Measurements from ENCODE around the gene MEPCE.

The MEPCE gene

DNA sequence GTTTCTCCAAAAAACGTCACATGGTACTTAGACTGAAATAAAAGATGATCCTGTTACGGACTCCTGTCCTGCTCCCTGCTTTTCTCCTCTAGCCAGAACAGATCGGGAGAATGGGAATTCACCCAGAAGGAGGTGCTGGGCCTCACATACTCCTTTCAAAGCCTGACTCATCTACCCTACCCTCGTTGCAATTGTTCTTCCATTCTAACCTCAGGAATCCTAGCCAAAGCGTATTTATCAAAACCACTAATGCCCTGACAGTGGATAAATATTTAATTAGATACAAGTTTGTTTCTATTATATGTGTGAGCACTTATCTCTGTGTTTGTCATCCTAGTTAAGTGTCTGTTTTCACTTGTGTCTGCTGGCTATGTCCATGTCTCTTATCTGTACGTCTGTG lies 22.9 kb upstream of the MEPCE start:
- Histone ChIP-seq H3K36me3 (ENCODE audit: control insufficient read depth, insufficient read depth, low read length) (no peaks in the 10 kb centered on the region), H3K9ac (no peak overlapping the region), H3K4me3 (ENCODE audit: low read depth, low read length) (no peak overlapping the region), H2AFZ (no peak overlapping the region), H3K4me1 (no peaks in the 10 kb centered on the region), H3K4me2 (ENCODE audit: low read length) (no peak overlapping the region), H3K27me3 (ENCODE audit: control insufficient read depth, insufficient read depth, low read length) (no peaks in the 10 kb centered on the region), H3K9me3 (ENCODE audit: control insufficient read depth, low read length) (no peaks in the 10 kb centered on the region), H3K79me2 (no peaks in the 10 kb centered on the region), H3K27ac (no peak overlapping the region)
- TF ChIP-seq, protein P1, sequence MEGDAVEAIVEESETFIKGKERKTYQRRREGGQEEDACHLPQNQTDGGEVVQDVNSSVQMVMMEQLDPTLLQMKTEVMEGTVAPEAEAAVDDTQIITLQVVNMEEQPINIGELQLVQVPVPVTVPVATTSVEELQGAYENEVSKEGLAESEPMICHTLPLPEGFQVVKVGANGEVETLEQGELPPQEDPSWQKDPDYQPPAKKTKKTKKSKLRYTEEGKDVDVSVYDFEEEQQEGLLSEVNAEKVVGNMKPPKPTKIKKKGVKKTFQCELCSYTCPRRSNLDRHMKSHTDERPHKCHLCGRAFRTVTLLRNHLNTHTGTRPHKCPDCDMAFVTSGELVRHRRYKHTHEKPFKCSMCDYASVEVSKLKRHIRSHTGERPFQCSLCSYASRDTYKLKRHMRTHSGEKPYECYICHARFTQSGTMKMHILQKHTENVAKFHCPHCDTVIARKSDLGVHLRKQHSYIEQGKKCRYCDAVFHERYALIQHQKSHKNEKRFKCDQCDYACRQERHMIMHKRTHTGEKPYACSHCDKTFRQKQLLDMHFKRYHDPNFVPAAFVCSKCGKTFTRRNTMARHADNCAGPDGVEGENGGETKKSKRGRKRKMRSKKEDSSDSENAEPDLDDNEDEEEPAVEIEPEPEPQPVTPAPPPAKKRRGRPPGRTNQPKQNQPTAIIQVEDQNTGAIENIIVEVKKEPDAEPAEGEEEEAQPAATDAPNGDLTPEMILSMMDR (IDR thresholded peaks at IDR 0.05) = no peak

DNA sequence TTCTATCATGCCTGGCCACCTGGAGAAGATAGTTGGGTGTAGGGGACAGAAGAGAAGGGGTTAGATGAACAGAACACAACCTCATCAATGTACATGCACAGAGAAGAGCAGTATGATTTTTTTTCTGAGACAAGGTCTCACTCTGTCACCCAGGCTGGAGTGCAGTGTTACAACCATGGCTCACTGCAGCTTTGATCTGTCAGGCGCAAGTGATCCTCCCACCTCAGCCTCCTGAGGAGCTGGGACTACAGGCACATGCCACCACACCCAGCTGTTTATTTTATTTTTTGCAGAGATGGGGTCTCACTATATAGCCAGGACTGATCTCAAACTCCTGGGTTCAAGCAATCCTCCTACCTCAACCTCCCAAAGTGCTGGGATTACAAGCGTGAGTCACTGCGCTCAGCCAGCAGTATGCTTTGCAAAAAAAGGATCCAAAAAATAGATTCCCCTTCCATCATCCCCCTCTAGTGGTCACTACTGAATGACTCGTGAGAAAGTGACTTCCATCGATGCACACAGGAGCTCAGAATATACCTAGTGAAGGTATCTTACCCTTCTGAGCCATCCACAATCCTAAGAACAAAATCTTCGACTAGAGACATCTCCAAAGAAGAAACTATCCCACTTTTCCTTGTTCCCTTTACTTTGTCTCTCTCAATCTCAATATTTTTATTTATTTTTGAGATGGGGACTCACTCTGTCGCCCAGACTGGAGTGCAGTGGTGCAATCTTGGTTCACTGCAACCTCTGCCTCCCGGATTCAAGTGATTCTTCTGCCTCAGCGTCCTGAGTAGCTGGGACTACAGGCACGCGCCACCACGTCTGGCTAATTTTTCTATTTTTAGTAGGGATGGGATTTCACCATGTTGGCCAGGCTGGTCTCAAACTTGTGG lies 22.1 kb upstream of the MEPCE start:
- Histone ChIP-seq H3K9ac (no peak overlapping the region), H3K4me2 (ENCODE audit: low read length) (no peak overlapping the region), H3K27ac (no peak overlapping the region), H2AFZ (peak overlapping the region; percentile 4), H3K4me1 (no peaks in the 10 kb centered on the region), H3K4me3 (ENCODE audit: low read depth, low read length) (no peak overlapping the region), H3K27me3 (ENCODE audit: control insufficient read depth, insufficient read depth, low read length) (no peaks in the 10 kb centered on the region), H3K36me3 (ENCODE audit: control insufficient read depth, insufficient read depth, low read length) (no peaks in the 10 kb centered on the region), H3K9me3 (ENCODE audit: control insufficient read depth, low read length) (no peaks in the 10 kb centered on the region), H3K79me2 (no peaks in the 10 kb centered on the region)
- TF ChIP-seq, protein P1 (IDR thresholded peaks at IDR 0.05) = peak; percentile 73

DNA sequence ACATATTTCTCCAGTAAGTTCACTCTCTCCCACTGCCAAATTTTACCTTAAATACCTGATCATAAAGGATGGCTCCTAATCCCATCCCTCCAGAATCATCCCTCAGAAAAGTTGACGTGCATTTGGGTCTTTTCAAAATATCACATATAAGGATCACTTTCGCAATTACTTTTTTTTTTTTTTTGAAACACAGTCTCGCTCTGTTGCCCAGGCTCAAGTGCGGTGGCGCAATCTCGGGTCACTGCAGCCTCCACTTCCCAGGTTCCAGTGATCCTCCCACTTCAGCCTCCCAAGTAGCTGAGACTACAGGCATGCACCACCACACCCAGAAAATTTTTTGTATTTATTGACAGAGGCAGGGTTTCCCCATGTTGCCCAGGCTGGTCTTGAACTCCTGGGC lies 18.5 kb upstream of the MEPCE start:
- TF ChIP-seq, protein P1 (IDR thresholded peaks at IDR 0.05) = no peak
- no peaks in the 10 kb centered on the region for H3K4me1 ChIP-seq
- no peak overlapping the region for H3K4me2 ChIP-seq (ENCODE audit: low read length)
- H3K27me3 ChIP-seq (ENCODE audit: control insufficient read depth, insufficient read depth, low read length) = no peaks in the 10 kb centered on the region
- H2AFZ ChIP-seq = no peak overlapping the region
- no peak overlapping the region for H3K4me3 ChIP-seq (ENCODE audit: low read depth, low read length)
- no peaks in the 10 kb centered on the region for H3K36me3 ChIP-seq (ENCODE audit: control insufficient read depth, insufficient read depth, low read length)
- H3K27ac ChIP-seq = no peak overlapping the region
- no peaks in the 10 kb centered on the region for H3K79me2 ChIP-seq
- no peak overlapping the region for H3K9ac ChIP-seq
- no peaks in the 10 kb centered on the region for H3K9me3 ChIP-seq (ENCODE audit: control insufficient read depth, low read length)

DNA sequence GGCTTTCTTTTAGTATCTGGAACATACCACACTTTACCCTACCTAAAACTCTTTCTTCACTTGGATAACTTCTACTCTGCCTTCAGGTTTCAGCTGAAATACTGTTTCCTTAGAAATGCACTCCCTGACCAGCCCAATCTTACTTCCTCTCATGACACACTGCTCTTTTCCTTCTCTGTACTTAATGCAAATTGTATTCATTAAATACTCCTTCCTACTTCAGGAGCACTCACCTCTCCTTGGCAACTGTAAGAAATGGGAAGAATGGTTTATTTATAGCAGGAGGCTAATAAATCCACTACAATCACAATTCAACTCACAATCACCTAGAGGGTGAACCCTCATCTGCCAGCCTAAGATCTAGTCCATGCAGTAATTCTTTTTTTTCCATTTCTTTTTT lies 16.3 kb upstream of the MEPCE start:
- Histone ChIP-seq H3K4me2 (ENCODE audit: low read length) (no peak overlapping the region), H3K4me3 (ENCODE audit: low read depth, low read length) (no peak overlapping the region), H3K79me2 (no peaks in the 10 kb centered on the region), H3K27me3 (ENCODE audit: control insufficient read depth, insufficient read depth, low read length) (no peaks in the 10 kb centered on the region), H3K27ac (no peak overlapping the region), H3K36me3 (ENCODE audit: control insufficient read depth, insufficient read depth, low read length) (no peaks in the 10 kb centered on the region), H3K4me1 (no peaks in the 10 kb centered on the region), H3K9me3 (ENCODE audit: control insufficient read depth, low read length) (no peaks in the 10 kb centered on the region), H3K9ac (no peak overlapping the region), H2AFZ (no peak overlapping the region)
- TF ChIP-seq, protein P1 (IDR thresholded peaks at IDR 0.05) = no peak

DNA sequence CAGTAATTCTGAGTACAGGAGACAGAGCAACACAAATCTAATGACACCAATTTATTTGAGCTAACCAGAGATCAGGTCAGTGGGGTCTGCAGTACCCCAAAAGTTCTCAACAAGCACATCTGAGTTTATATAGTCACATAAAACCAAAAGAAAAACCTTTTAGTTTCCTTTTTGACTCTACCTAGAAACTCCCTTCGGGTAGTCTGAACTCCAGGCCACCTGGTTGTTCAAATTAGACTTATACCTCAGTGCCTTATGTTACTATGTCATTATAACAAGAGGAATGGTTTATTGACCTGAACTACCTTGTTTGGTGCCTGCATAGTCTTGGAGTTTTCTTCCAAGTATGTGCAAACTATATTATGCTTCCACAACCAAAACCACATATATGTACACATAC lies 15.7 kb upstream of the MEPCE start:
- Histone ChIP-seq H3K79me2 (no peaks in the 10 kb centered on the region), H3K9me3 (ENCODE audit: control insufficient read depth, low read length) (no peaks in the 10 kb centered on the region), H3K4me3 (ENCODE audit: low read depth, low read length) (no peak overlapping the region), H3K27me3 (ENCODE audit: control insufficient read depth, insufficient read depth, low read length) (no peaks in the 10 kb centered on the region), H3K36me3 (ENCODE audit: control insufficient read depth, insufficient read depth, low read length) (no peaks in the 10 kb centered on the region), H2AFZ (no peak overlapping the region), H3K9ac (no peak overlapping the region), H3K4me1 (no peaks in the 10 kb centered on the region), H3K4me2 (ENCODE audit: low read length) (no peak overlapping the region), H3K27ac (no peak overlapping the region)
- TF ChIP-seq, protein P1 (IDR thresholded peaks at IDR 0.05) = no peak

All from parathyroid adenoma (tissue), 2 donors.